OCI-M2 (cell line): ENCODE results near the gene ARGLU1.

Source experiments
- DNase-seq: peaks from one replicate; lab custom pipeline; 2025; ENCODE audit not compliant: unreplicated experiment; lab: John Stamatoyannopoulos, UW

ARGLU1 gene

GRCh38 chr13:106548064-106548696, 19.8 kb downstream of the ARGLU1 start:
- no peak for DNase-seq

- DNase-seq, result no peak
Observed at GRCh38 chr13:106541826-106542225, 26.1 kb downstream of the ARGLU1 start.

- no peak for DNase-seq
Observed at GRCh38 chr13:106540613-106541012, 27.3 kb downstream of the ARGLU1 start.

GRCh38 chr13:106537521-106537920, 30.4 kb downstream of the ARGLU1 start:
- no peak for DNase-seq

- DNase-seq, result peak; percentile 57
Observed at GRCh38 chr13:106536244-106537034, 31.5 kb downstream of the ARGLU1 start.

- peak; percentile 11 for DNase-seq
Observed at GRCh38 chr13:106535552-106536243, 32.2 kb downstream of the ARGLU1 start, which contains the start of gene EFNB2. EFNB2 (minus strand) TSS chr13:106535662; CDS start chr13:106534964, 698 bp downstream.

GRCh38 chr13:106534639-106535551, 33.0 kb downstream of the ARGLU1 start:
- DNase-seq, result no peak

- no peak for DNase-seq
Observed at GRCh38 chr13:106533943-106534638, 33.8 kb downstream of the ARGLU1 start.

GRCh38 chr13:106533101-106533942, 34.6 kb downstream of the ARGLU1 start:
- no peak for DNase-seq

GRCh38 chr13:106532111-106532929, 35.6 kb downstream of the ARGLU1 start:
- no peak for DNase-seq

- DNase-seq, result no peak
Observed at GRCh38 chr13:106530980-106531481, 36.9 kb downstream of the ARGLU1 start.

- no peak for DNase-seq
Observed at GRCh38 chr13:106530171-106530851, 37.6 kb downstream of the ARGLU1 start.

- DNase-seq, result no peak
Observed at GRCh38 chr13:106529415-106530170, 38.3 kb downstream of the ARGLU1 start.

- no peak for DNase-seq
Observed at GRCh38 chr13:106528718-106529414, 39.1 kb downstream of the ARGLU1 start.

- no peak for DNase-seq
Observed at GRCh38 chr13:106527826-106528225, 40.1 kb downstream of the ARGLU1 start.

- DNase-seq, result no peak
Observed at GRCh38 chr13:106527445-106527801, 40.5 kb downstream of the ARGLU1 start.
